Epithelial cell of esophagus (primary cell): ENCODE results near the gene SPEN.

Experiments
- DNase-seq: peaks from one replicate; pipeline ENCODE4 v3.0.0; 2010; ENCODE audit warnings: low read depth
- H3K4me3 ChIP-seq: 2 replicates; pipeline ENCODE4 v1.5.1; 2011; ENCODE audit warnings: mild to moderate bottlenecking, low read length, control low read depth
- TF ChIP-seq, protein P1 (sequence below): IDR thresholded peaks from 2 replicates; pipeline ENCODE4 v1.5.1; 2011; ENCODE audit warnings: low read depth, mild to moderate bottlenecking, low read length, control low read depth, inconsistent platforms; ENCODE audit not compliant: insufficient read depth; ENCODE audit errors: missing control alignments

The SPEN gene

DNA sequence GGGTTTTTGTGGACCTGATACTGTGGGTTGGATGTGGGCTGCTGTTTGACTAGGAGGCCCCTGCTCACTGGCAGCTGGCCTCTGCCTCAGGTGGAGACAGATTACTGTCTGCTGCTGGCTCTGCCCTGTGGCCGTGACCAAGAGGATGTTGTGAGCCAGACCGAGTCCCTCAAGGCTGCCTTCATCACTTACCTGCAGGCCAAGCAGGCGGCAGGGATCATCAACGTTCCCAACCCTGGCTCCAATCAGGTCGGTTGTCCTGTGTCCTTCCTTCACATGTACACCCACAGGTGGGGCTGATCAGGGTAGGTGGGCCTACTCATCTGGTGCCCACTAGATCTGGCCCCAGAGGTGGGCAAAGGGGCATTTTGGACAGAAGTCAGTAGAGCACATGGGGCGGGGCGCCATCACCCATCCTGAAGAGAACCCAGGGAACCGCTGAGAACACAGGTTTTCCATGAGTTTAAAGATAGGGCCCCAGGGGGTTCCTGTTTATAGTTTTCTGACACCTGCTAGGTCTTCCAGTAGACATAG, 91.2 kb downstream of the SPEN start:
- no peak overlapping the region for H3K4me3 ChIP-seq
- TF ChIP-seq, protein P1, sequence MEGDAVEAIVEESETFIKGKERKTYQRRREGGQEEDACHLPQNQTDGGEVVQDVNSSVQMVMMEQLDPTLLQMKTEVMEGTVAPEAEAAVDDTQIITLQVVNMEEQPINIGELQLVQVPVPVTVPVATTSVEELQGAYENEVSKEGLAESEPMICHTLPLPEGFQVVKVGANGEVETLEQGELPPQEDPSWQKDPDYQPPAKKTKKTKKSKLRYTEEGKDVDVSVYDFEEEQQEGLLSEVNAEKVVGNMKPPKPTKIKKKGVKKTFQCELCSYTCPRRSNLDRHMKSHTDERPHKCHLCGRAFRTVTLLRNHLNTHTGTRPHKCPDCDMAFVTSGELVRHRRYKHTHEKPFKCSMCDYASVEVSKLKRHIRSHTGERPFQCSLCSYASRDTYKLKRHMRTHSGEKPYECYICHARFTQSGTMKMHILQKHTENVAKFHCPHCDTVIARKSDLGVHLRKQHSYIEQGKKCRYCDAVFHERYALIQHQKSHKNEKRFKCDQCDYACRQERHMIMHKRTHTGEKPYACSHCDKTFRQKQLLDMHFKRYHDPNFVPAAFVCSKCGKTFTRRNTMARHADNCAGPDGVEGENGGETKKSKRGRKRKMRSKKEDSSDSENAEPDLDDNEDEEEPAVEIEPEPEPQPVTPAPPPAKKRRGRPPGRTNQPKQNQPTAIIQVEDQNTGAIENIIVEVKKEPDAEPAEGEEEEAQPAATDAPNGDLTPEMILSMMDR, result no peak
- no peak for DNase-seq

DNA sequence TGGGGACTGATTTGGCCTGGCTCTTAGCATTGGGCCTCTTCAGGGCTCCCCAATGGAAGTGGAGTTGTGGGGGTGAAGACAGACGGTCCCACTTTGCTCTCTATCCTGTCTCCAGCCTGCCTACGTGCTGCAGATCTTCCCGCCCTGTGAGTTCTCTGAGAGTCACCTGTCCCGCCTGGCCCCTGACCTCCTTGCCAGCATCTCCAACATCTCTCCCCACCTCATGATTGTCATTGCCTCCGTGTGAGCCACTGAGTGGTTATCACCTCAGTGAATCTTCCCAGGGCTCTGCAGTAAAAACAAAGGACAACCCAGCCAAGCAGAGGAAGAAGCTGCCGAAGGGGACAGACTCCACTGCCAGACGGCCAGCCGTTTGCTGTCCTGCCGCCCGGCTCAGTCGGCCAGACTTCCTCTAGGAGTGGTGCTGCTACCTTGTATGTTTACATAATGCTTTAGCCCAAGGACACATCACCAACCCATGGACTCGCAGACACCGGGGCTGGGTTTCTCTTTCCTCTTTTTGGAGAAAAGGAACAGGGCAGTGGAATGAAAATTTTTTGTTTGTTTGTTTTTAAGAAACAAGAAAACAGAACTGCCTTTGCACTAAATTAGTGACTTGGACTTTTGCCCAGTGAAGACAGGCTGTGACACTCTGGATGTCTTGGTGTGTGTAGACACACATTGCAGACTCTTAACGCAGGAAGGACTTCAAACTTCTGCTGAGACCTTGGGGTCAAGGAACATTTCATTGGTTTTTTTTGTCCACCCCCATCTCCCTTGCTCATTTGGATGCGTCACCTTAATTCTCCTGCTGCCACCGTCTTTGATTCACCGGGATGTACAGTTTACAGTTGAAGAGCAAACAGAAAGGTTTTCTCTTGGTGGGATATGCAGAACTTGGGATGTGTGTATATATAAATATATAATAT, 91.9 kb downstream of the SPEN start:
- peak; percentile 45 for DNase-seq
- TF ChIP-seq, protein P1, result no peak
- H3K4me3 ChIP-seq, result no peak overlapping the region

DNA sequence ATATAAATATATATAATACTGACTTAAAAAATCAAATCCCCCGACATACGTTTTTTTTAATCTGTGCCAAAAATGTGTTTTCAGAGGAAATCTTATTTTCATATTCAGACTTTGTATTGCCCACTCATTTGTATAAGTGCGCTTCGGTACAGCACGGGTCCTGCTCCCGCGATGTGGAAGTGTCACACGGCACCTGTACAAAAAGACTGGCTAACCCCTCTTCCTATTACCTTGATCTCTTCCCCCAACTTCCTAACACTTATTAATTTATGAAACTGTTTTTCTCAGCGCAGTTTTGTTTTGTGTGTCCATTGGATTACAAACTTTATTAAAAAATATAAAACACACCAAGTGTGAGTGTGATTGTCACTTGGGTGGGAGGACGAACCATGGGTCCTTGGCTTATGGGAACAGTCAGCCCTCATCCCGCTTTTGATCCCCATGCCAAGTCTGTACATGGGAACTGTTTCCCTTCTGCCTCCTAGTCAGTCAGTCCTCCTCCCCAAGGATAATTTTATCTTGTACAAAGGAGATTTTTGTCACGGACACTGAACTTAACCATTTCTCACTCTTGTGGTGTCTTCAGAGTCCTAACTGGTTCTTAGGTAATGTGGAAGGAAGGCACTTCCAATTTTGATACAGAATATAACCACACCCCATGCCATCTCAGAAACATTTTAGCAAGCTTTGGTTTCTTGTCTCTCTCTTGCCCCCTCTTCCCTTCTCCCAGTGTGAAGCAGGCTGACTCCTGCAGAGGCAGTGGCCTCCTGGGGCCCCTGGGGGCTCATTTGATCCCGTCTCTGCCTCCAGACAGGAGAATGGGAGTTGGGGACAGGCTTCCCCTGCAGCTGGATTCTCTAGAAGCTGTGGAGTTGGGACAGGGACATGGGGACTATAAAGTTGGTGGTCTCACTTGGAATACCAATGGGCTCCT, 92.9 kb downstream of the SPEN start:
- TF ChIP-seq, protein P1, result no peak
- no peak for DNase-seq
- no peak overlapping the region for H3K4me3 ChIP-seq

DNA sequence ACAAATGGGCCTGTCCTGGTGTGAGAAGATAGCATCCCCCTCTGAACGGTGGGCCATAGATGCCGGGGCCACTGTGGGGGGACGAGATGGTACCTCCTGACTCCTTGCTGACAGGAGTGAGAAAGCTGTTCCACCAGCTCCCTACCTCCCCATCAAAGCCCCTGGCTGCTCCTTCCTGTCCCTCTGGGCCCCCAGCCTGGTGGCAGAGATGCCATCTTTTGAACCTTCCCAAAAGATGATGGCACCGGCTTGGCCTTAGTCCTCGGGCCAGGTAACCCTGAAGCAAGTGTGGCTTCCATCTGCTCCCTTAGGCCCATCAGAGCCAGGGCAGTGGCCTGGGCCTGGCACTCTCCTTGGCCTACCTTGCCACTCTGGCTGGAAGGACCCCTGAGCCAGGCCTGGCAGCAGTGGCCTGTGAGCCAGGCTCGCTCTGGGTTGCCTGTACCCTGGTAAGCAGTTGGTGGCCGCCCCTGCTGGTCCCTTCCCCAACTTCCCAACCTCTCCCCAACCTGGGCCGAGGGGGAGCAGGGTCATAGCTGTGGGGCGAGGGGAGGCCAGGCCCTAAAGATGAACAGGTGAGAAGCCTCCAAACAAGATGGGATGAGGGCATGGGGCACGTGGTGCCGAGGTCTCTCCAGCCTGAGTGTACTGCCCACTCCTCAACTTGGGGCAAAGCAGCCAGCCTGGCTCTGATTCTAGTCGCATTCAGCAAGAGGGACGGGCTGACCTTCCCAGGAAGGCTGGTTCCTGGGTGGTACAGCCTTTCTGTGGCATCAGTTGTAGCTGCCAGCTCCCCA, 93.7 kb downstream of the SPEN start:
- TF ChIP-seq, protein P1, result no peak
- H3K4me3 ChIP-seq, result no peak overlapping the region
- DNase-seq, result no peak

DNA sequence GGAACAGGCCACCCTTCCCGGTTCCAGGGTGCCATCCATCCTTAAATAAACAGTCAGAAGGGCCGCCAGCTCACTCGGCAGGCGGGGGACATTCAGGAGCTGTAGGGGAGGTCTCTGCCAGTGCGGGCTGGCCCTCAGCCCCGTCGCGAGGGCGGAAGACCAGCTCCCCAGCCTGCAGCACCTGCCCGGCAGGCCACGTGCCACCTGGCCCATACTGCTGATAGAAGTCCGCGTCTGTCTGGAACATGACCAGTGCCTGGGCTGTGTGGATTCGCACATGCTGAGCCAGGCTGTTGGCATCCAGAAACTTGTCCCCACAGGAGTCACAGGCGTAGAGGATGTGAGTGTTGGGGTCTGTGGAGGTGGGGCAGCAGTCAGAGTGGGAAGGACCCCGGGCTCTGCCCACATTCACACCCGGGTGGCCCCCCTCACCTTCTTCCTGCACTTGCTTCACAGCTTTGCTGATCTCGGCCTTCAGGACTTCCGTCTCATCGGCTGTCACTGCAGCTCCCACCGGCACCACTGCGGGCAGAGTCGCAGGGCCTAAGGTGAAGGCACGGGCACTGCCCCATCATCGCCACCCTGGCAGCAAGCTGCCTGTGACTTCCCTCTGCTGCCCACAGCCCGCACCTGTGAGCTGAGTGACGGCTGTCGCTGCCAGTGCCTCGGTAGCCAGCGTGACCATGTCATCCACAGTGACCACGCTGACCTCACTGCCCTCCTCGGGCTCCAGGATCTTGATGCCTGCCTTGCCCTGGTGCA, 94.6 kb downstream of the SPEN start:
- TF ChIP-seq, protein P1, result no peak
- DNase-seq, result peak; percentile 42
- no peak overlapping the region for H3K4me3 ChIP-seq
